ENCODE data around the gene SOCS7.

The SOCS7 gene

GRCh38 chr17:38449364-38449763 is 97.7 kb downstream of the SOCS7 start:
- Histone ChIP-seq H3K9me3 (ENCODE audit: control insufficient read depth, low read length) (no peaks in the 10 kb centered on the region), H3K36me3 (ENCODE audit: control insufficient read depth, insufficient read depth, low read length) (no peaks in the 10 kb centered on the region), H3K27me3 (replicated peaks; ENCODE audit: control insufficient read depth, insufficient read depth, low read length, poor library complexity, severe bottlenecking) (peaks cover 15% of the 10 kb centered on the region), H3K27ac (ENCODE audit: insufficient read depth, low read length, poor library complexity, severe bottlenecking) (no peak overlapping the region), H3K4me3 (ENCODE audit: insufficient read depth, low read depth, low read length, poor library complexity, severe bottlenecking) (no peak overlapping the region), H3K4me1 (ENCODE audit: control insufficient read depth, insufficient read depth, low read length, poor library complexity, severe bottlenecking) (no peaks in the 10 kb centered on the region)
- no peak for DNase-seq

GRCh38 chr17:38450557-38451029 is 98.9 kb downstream of the SOCS7 start:
- Histone ChIP-seq H3K4me3 (ENCODE audit: insufficient read depth, low read depth, low read length, poor library complexity, severe bottlenecking) (no peak overlapping the region), H3K27ac (ENCODE audit: insufficient read depth, low read length, poor library complexity, severe bottlenecking) (no peak overlapping the region), H3K36me3 (ENCODE audit: control insufficient read depth, insufficient read depth, low read length) (no peaks in the 10 kb centered on the region), H3K4me1 (ENCODE audit: control insufficient read depth, insufficient read depth, low read length, poor library complexity, severe bottlenecking) (no peaks in the 10 kb centered on the region), H3K27me3 (replicated peaks; ENCODE audit: control insufficient read depth, insufficient read depth, low read length, poor library complexity, severe bottlenecking) (peaks cover 19% of the 10 kb centered on the region), H3K9me3 (ENCODE audit: control insufficient read depth, low read length) (no peaks in the 10 kb centered on the region)
- DNase-seq: no peak

- Histone ChIP-seq H3K27me3 (replicated peaks; ENCODE audit: control insufficient read depth, insufficient read depth, low read length, poor library complexity, severe bottlenecking) (peaks cover 19% of the 10 kb centered on the region), H3K4me3 (ENCODE audit: insufficient read depth, low read depth, low read length, poor library complexity, severe bottlenecking) (no peak overlapping the region), H3K36me3 (ENCODE audit: control insufficient read depth, insufficient read depth, low read length) (no peaks in the 10 kb centered on the region), H3K27ac (ENCODE audit: insufficient read depth, low read length, poor library complexity, severe bottlenecking) (no peak overlapping the region), H3K9me3 (ENCODE audit: control insufficient read depth, low read length) (no peaks in the 10 kb centered on the region), H3K4me1 (ENCODE audit: control insufficient read depth, insufficient read depth, low read length, poor library complexity, severe bottlenecking) (no peaks in the 10 kb centered on the region)
- no peak for DNase-seq
Observed at GRCh38 chr17:38451030-38451839, 99.6 kb downstream of the SOCS7 start.

- Histone ChIP-seq H3K36me3 (ENCODE audit: control insufficient read depth, insufficient read depth, low read length) (no peaks in the 10 kb centered on the region), H3K27me3 (replicated peaks; ENCODE audit: control insufficient read depth, insufficient read depth, low read length, poor library complexity, severe bottlenecking) (peaks cover 20% of the 10 kb centered on the region), H3K4me3 (ENCODE audit: insufficient read depth, low read depth, low read length, poor library complexity, severe bottlenecking) (no peak overlapping the region), H3K4me1 (ENCODE audit: control insufficient read depth, insufficient read depth, low read length, poor library complexity, severe bottlenecking) (no peaks in the 10 kb centered on the region), H3K9me3 (ENCODE audit: control insufficient read depth, low read length) (no peaks in the 10 kb centered on the region), H3K27ac (ENCODE audit: insufficient read depth, low read length, poor library complexity, severe bottlenecking) (no peak overlapping the region)
- DNase-seq: no peak
Observed at GRCh38 chr17:38451840-38452529, 100.3 kb downstream of the SOCS7 start.

GRCh38 chr17:38452719-38453118 is 101.1 kb downstream of the SOCS7 start:
- DNase-seq: no peak
- H3K4me3 ChIP-seq (ENCODE audit: insufficient read depth, low read depth, low read length, poor library complexity, severe bottlenecking): no peak overlapping the region
- peaks cover 17% of the 10 kb centered on the region for H3K27me3 ChIP-seq (replicated peaks; ENCODE audit: control insufficient read depth, insufficient read depth, low read length, poor library complexity, severe bottlenecking)
- H3K27ac ChIP-seq (ENCODE audit: insufficient read depth, low read length, poor library complexity, severe bottlenecking): no peak overlapping the region
- H3K9me3 ChIP-seq (ENCODE audit: control insufficient read depth, low read length): no peaks in the 10 kb centered on the region
- no peaks in the 10 kb centered on the region for H3K36me3 ChIP-seq (ENCODE audit: control insufficient read depth, insufficient read depth, low read length)
- no peaks in the 10 kb centered on the region for H3K4me1 ChIP-seq (ENCODE audit: control insufficient read depth, insufficient read depth, low read length, poor library complexity, severe bottlenecking)

GRCh38 chr17:38453951-38454421 is 102.3 kb downstream of the SOCS7 start:
- Histone ChIP-seq H3K9me3 (ENCODE audit: control insufficient read depth, low read length) (no peaks in the 10 kb centered on the region), H3K4me1 (ENCODE audit: control insufficient read depth, insufficient read depth, low read length, poor library complexity, severe bottlenecking) (no peaks in the 10 kb centered on the region), H3K27me3 (replicated peaks; ENCODE audit: control insufficient read depth, insufficient read depth, low read length, poor library complexity, severe bottlenecking) (peaks cover 17% of the 10 kb centered on the region), H3K4me3 (ENCODE audit: insufficient read depth, low read depth, low read length, poor library complexity, severe bottlenecking) (no peak overlapping the region), H3K27ac (ENCODE audit: insufficient read depth, low read length, poor library complexity, severe bottlenecking) (no peak overlapping the region), H3K36me3 (ENCODE audit: control insufficient read depth, insufficient read depth, low read length) (no peaks in the 10 kb centered on the region)
- DNase-seq: no peak

- Histone ChIP-seq H3K9me3 (ENCODE audit: control insufficient read depth, low read length) (no peaks in the 10 kb centered on the region), H3K4me1 (ENCODE audit: control insufficient read depth, insufficient read depth, low read length, poor library complexity, severe bottlenecking) (no peaks in the 10 kb centered on the region), H3K36me3 (ENCODE audit: control insufficient read depth, insufficient read depth, low read length) (no peaks in the 10 kb centered on the region), H3K27me3 (replicated peaks; ENCODE audit: control insufficient read depth, insufficient read depth, low read length, poor library complexity, severe bottlenecking) (peaks cover 13% of the 10 kb centered on the region), H3K27ac (ENCODE audit: insufficient read depth, low read length, poor library complexity, severe bottlenecking) (no peak overlapping the region), H3K4me3 (ENCODE audit: insufficient read depth, low read depth, low read length, poor library complexity, severe bottlenecking) (no peak overlapping the region)
- no peak for DNase-seq
Observed at GRCh38 chr17:38454532-38454931, 102.9 kb downstream of the SOCS7 start.
